Activated CD4-positive, alpha-beta T cell treated with anti-CD3 and anti-CD28 coated beads, Interleukin-2, amount 50 U/mL, for 1 hour (primary cell): ENCODE results near the gene TRIM74.
"Not testable (repeated sequence)": the region's sequence is repeated elsewhere in the genome, so short reads cannot be mapped to it uniquely, and the experiment has no call there.

Experiments used
- DNase-seq: peaks from one replicate; pipeline ENCODE4 v3.0.0-alpha.2; 2020

TRIM74 gene

DNA sequence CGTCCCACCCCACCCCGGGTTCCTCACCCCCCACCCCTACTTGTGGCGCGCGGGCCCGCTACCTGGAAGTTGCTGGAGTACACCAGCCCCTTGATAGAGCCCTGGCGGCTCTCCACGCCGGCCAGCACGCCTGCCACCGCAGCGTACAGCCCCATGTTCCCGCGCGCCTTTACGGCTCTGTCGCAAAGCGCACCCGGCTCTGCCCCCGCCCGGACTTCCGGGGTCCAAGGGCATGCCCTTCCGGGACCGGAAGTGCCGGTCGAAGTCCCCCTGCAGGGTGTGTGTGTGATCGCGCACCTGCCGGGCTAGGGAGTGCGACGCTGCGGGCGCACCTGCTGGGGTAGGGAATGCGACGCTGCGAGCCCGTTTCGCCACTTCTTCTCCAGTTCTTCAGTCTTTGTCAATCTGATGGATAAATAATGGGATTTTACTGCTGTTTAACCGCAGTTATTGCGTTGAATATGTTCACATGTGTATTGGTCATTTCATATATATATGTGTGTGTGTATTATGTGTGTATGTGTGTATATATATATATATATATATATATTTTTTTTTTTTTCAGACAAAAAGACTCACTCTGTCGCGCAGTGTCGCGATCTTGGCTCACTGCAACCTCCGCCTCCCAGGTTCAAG is 14.6 kb downstream of the TRIM74 start:
- not testable (repeated sequence) for DNase-seq

DNA sequence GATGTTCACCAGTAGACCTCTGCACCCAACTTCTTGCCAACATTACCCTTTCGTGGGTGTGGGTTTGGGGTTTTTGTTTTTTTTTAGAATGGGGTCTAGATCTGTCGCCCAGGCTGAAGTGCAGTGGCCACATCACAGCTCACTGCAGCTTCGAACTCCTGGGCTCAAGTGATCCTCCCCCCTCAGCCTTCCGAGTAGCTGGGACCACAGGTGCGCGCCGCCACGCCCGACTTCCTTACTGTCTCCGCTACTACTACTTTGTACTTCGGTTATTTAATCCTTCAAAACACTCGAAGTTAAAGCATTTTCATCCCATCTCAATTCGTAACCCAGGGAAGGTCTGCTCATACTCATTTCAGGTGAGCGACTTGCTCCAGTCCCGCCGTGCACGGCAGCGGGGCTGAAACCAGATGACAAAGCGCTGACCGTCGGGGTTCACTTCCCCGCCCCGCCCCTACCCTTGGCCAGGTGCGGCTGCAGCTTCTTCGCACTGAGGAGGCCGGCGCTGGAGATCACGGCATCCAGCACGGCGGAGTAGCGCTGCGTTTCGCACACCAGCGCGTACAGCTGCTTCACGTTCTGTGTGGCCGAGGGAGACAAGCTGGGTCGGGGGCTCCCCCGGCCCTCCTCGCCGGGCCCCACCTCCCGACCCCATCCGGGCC is 15.2 kb downstream of the TRIM74 start:
- DNase-seq: not testable (repeated sequence)

DNA sequence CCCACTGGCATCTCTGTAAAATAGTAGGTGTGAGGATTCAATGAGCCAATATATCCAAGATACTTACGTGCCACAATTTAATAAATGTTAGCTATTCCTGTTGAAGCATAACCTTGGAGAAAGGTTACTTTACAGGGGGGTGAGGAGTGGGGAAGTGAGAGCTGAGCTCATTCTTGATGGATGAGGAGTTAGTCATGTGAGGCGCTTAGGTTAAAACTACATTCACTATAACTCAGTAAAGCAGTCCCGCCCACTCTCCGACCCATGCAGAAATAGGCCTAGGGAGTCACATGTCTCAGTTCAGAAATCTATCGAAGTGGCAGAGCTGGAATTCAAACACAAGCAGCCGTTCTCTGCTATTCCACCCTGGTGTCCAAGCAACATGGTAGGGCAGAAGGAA is 18.8 kb downstream of the TRIM74 start:
- DNase-seq: not testable (repeated sequence)

DNA sequence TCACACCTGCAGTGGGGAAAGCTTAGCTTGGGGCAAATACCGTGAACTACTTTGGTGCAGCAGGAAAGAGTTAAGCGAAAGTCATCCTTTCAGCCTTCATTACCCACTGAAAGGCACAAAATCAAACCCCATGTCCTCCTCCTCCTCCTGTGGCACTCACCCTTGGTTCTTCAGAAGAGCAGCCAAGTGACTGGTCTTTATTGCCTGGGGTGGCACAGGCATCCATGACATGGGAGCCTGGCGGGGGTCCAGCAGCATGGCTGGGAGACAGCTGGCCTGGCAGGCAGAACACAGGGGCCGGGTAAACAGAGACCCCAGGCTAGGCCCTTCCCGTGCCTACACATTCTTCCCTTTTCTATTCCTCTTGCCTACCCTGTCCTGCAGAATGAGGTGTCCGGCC is 19.6 kb downstream of the TRIM74 start:
- DNase-seq: not testable (repeated sequence)

DNA sequence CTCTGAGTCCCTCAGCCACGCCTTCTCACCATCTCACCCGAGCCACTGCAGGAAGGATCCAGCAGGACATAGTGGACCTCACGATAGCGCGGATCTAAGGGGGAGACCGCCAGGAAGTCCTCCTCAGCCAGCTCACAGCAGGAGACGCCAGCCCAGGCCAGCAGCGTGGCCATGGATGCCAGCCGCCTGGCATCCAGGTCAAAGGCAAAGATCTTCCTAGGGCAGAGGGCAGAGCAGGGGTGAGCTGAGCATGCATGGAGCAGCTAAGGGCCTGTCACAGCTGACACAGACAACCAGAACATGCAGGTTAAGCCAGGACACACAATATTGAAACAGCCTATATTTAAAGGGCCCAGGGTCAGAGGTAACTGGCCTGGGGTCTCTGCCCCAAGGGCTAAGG is 20.0 kb downstream of the TRIM74 start:
- not testable (repeated sequence) for DNase-seq

DNA sequence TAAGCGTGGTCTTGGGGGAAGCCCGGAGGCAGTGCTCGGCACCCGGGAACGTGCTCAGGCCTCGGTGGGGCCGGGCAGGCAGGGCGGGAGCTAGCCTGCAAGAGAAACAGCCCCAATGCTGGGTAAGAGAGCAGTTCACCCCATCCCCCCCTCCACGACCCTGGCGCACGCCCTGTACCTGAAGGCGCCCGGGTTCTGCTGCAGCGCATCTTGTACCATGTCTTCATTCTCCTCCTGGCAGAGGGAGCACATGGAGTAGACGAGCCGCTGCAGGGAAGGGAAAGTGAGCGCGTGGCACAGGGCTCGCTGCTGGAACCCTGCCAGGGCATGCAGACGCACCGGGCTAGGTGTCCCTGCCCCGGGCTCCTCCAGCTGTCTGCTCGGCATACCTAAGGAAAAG is 20.6 kb downstream of the TRIM74 start:
- DNase-seq: not testable (repeated sequence)

DNA sequence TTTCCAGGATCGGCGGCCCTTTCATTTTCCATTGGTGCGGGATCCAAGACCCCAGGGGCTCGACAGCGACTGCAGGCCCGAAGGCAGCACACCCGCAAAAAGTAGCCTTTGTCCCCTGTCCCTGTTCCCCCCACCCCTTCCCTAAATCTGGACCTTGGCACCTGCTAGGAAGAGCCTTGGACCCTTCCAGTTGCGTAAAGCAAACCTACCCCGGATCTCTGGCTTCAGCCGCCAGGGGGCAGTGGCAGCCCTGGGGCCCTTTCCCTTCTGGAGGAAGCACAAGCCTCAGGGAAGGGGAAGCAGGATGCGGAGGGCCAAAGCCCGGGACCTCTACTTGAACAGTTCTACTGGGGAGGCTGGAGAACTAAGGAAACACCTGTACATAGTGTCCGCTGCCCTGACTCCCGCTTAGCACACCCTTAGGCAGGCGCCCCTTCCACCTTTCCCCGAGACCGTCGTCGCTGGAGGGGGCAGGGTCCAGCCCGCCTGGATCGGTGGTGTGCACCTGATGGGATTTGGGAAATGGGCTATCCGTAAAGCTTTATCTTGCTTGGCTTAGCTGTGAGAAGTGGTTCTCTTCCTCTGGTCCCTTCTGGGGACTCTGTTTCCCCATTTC is 23.0 kb downstream of the TRIM74 start:
- not testable (repeated sequence) for DNase-seq

DNA sequence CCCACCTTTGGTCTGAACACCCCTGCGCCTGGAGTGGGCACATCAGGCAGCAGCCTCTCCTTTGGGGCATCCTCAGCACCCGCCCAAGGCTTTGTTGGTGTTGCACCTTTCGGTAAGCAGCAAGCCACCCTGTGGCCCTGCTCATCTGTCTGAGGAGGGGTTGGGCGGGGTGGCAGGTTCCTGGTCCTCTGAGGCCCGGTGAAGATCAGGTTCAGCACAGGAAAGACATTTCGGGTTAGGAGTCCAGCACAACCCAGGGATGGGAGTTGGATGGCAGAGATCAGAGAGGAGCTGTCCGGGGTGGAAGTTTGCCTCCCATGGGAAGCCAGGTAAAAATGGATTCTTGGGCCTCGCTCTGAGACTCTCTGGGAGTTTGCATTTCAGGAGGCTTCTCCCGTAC is 23.7 kb downstream of the TRIM74 start:
- not testable (repeated sequence) for DNase-seq

DNA sequence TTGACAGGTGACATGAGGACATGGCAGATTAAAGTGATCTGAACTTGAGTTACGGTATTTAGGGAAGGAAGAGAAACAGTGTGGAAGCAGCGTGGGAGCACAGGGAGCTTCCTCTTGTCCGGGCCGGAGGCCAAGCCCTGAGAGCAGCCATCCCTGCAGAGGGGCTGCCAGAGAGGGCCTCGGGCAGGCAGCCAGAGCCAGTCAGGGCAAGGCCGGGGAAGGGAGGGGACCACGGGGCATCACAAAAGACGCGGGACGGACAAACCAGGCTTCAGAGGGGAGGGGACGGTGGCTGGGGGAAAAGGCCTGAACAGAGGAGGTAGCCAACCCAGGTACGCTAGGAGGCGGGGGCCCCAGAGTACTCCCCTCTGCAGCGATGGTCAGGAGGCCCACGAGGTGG is 24.3 kb downstream of the TRIM74 start:
- DNase-seq: not testable (repeated sequence)

DNA sequence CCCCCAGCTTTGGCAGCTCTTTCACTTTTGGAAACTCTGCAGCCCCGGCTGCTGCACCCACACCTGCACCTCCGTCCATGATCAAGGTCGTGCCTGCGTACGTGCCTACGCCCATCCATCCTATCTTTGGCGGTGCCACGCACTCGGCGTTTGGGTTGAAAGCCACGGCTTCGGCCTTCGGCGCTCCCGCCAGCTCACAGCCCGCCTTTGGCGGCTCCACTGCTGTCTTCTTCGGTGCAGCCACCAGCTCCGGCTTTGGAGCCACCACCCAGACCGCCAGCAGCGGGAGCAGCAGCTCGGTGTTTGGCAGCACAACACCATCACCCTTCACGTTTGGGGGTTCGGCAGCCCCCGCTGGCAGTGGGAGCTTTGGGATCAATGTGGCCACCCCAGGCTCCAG is 26.3 kb downstream of the TRIM74 start:
- DNase-seq: not testable (repeated sequence)

DNA sequence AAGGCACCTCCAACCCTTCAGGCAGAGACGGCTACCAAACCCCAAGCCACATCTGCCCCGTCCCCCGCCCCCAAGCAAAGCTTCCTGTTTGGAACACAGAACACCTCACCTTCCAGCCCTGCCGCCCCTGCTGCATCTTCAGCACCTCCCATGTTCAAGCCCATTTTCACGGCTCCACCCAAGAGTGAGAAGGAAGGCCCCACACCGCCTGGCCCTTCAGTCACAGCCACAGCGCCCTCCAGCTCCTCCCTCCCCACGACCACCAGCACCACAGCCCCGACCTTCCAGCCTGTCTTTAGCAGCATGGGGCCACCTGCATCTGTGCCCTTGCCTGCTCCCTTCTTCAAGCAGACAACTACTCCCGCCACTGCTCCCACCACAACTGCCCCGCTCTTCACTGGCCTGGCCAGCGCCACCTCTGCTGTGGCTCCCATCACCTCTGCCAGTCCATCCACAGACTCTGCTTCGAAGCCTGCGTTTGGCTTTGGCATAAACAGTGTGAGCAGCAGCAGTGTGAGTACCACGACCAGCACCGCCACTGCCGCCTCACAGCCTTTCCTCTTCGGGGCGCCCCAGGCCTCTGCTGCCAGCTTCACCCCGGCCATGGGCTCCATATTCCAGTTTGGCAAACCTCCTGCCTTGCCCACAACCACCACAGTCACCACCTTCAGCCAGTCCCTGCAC is 27.1 kb downstream of the TRIM74 start:
- DNase-seq: not testable (repeated sequence)

DNA sequence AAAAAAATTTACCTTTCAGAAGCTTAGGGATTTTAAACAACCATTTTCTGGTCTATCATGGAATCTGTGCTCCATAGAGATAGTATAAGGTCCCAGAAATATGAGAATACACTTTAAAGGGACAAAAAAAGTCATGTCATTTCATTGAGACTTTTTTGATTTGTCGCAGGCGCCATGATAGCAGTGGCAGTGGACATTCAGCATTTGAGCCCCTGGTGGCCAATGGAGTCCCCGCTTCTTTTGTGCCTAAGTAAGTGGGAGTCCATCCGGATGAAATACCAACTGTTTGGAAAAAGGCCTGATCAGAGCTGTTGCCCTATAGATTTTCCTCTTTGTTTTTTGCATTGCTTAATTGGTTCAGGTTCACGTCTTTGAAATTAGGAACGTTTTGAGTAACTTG is 41.0 kb downstream of the TRIM74 start:
- DNase-seq: not testable (repeated sequence)

DNA sequence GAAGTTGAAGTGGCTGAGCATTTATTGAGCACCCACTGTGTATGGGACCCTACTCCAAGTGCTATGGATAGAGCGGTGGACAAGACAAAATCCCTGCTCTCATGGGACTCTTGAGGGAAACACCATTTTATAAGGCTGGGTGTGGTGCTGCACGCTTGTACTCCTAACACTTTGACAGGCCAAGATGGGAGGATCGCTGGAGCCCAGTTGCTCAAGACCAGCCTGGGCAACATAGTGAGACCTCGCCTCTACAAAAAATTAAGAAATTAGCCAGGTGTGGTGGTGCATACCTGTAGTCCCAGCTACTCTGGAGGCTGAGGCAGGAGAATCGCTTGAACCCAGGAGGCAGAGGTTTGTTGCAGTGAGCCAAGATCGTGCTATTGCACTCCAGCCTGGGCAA is 41.5 kb downstream of the TRIM74 start:
- DNase-seq: not testable (repeated sequence)

DNA sequence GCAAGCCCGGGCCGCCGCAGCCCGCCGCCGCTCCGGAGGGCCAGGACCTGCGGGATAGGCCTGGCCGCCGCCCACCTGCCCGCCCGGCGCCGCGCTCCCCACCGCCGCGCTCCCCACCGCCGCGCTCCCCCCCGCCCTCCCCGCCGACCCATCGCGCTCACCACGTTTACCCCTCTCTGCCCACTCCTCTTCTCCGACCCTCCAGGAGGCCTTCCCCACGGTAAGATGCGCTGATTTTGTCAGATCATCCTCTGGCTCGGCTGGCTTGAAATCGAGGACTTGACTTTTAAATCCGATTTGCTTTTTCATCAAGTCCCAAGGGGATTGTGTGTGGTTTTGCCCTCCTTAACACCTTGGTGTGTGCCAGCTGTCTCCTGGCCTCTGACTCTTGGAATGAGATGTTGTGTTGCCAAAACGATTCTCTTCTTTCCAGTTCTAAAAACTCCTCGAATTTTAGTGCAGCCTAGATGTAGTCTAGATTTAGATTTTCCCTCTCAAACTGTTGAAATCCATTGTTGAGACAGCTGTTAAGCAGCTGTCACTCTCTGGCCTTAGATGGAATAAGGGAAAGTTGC is 43.6 kb downstream of the TRIM74 start:
- DNase-seq: no peak

DNA sequence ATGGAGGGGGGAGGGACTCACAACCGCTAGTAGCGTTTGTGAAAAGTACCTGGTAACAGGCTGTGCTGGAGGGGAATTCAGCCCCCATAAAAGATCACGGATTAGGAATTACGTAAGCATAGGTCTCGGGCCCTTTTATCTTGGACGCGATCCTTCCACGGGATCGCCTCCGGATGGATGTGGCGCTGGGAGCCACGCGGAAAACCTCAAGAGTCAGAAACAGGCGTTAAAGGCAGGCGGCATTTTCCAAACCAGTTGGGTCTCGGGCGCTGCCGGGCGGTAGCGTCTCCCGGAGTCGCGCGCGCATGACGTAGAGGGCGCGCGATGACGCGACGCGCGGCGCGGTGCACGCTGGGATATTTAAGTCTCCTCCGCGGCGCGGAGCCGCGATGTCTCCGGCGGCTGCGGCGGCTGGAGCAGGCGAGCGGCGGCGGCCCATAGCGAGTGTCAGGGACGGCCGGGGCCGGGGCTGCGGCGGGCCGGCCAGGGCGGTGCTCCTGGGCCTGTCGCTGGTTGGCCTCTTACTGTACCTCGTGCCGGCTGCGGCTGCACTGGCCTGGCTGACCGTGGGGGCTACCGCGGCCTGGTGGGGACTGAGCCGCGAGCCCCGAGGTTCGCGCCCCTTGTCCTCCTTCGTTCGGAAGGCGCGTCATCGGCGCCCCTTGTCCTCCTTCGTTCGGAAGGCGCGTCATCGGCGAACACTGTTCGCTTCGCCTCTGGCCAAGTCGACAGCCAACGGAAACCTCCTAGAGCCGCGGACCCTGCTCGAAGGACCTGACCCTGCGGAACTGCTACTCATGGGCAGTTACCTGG is 44.3 kb downstream of the TRIM74 start, which contains the start of gene POM121:
Gene POM121 (plus strand): TSS at position 363 of the 813 bp plus-strand sequence. CDS start 27 bp downstream, at position 390.
- DNase-seq: peak; percentile 81

DNA sequence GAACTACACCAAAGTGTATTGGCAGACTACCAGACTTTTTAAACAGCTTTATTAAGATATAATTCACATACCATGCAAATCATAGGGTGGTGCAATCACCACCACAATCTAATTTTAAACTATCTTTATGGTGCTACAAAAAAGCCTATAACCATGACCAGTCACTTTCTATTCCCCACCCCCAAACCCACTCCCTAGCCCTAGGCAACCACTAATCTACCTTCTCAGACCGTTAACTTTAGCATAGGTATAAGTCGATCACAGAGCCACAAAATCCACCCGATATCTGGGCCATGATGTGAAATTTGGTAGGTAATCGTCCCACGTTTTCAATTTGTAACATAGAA is 44.9 kb downstream of the TRIM74 start:
- DNase-seq: no peak

DNA sequence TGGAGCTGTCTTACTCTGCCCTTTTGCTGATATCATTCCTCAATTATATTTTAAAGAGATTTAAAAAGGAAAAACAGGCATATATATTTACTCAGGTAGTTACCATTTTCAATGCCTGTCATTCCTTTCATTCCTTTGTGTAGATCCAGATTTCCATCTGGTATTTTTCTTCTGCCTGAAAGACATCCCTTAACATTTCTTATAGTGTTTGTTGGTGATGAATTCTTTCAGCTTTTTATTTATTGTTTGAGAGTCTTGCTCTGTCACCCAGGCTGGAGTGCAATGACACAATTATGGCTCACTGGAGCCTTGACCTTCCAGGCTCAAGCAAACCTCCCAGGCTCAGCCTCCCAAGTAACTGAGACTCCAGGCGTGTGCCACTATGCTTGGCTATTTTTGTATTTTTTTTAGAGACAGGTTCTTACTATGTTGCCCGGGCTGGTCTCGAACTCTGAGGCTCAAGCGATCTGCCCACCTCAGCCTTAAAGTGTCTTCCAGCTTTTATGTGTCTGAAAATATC is 50.0 kb downstream of the TRIM74 start:
- no peak for DNase-seq

DNA sequence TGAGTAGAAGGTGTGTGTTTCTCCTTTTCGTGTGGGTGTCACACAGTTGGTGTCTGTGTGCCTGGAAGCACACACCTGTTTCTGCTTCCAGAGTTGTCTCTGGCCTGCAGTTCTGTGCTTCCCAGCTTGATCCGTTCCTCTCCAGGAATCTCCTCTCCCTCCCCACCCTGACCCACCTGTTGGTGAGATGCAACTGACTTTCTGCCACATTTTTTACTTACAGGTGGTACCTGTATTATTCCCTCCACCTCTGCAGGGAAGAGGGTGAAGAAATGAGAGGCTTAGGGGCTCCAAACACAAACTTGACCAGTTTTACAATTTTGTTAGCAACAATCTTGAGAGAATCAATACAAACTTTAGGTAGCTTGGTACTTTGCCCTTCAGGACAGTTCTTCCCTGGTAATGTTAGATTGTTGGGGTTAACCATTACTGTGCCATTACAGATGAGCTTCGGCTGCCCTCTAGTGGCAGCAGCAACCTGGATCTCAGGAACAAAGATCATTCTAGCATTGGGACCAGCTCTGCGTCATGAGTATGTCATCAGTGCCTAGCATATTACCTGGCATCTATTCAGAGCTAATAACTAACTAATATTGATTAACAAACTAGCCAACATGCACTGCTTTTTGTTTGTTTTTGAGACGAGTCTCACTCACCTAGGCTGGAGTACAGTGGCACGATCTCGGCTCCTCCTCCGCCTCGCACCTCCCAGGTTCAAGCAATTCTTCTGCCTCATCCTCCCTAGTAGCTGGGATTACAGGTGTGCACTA is 54.3 kb downstream of the TRIM74 start:
- peak; percentile 58 for DNase-seq

DNA sequence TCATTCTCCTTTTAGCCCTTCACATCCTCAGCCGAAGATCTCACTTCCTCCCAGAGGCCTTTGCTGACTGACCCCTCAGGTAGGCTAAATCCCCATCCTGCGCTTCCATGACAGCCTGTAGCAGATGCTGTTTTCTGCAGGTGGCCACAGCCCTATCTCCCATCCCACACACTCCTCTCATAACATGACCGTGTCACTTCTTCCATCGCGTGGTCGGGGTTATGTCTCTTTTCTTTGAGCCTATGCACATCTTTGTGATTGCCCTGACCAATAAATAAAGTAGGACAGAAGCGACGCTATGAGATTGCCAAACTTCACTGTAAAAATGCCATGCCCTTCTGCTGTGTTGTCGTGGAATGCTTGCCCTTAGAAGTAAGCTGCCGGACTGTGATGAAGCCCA is 55.5 kb downstream of the TRIM74 start:
- not testable (repeated sequence) for DNase-seq

DNA sequence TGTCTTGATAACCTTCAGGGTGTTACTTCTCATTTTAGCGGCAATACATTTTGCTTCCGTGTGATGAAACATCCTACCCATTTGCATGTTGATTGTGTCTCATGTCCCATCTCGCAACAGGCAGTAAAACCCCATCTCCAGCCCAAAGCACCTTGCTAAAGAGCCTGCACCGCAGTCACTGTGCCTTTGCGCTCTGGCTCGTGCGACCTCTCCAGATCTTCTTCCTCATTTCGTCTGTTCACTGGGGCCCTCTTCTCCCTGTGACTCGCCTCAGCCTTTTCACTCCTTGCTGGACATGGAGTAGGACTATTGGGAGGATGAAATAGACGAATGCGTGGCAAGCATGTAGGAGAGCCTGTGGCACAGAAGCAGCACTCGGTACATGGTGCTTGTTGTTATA is 57.9 kb downstream of the TRIM74 start:
- not testable (repeated sequence) for DNase-seq
